ENCODE data around the gene PRDM16. TPM values are rescaled to one million over a fixed set of nuclear protein-coding genes. Genes with fewer than 3 reads are reported as not detected.

The PRDM16 gene
- total and polyA plus RNA-seq, 2 of the 13 experiments (the other 11 are each of a cell fraction or from before 2014, with no cell fraction given), result 0.15 to 0.81 TPM

DNA sequence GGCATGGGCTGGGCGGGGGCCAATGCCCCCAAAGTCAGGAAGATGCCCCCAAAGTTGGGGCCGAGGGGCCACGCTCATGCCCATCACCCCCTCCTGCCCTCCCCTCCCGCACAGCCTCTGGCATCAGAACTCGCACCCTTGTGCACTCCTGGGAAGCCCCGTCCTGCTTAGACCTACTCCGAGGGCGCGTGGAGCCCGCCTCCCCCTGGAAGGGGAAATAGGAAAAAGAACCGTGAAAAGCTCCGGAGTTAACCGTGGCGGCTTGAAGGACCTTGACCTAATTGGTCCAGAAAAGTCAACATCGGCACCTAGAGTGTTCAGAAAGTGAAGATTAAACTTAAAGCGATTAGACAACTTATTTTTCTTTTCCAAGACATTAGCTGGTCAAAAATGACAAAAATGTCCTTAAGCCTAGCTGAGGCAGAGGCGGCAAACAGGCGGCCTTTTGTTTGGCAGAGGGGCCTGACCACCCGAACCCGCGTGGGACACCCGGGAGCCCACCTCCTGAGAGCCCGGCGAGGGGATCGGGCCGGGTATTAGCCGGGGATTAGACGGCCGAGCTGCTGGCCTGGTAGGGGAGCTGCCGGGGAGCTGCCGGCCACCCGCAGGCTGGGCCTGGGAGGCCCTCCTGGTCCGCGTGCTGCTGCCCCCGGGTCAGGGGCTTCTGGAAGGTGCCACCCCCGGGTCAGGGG, 65.5 kb downstream of the PRDM16 start (continued):
- TF ChIP-seq, protein P1, sequence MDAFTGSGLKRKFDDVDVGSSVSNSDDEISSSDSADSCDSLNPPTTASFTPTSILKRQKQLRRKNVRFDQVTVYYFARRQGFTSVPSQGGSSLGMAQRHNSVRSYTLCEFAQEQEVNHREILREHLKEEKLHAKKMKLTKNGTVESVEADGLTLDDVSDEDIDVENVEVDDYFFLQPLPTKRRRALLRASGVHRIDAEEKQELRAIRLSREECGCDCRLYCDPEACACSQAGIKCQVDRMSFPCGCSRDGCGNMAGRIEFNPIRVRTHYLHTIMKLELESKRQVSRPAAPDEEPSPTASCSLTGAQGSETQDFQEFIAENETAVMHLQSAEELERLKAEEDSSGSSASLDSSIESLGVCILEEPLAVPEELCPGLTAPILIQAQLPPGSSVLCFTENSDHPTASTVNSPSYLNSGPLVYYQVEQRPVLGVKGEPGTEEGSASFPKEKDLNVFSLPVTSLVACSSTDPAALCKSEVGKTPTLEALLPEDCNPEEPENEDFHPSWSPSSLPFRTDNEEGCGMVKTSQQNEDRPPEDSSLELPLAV (CRISPR knock-in tag; conservative IDR thresholded peaks at IDR 0.05; ENCODE audit: low read depth), result no peak
- TF ChIP-seq FOXA3 (CRISPR knock-in tag; IDR thresholded peaks at IDR 0.05), result 0 out of 2 replicates have a peak, but pooled peaks have one; percentile 36
- TF ChIP-seq TBX2 (CRISPR knock-in tag; IDR thresholded peaks at IDR 0.05; ENCODE audit: borderline replicate concordance), result 0 out of 2 replicates have a peak, but pooled peaks have one; percentile 6
- TF ChIP-seq ZNF101 (CRISPR knock-in tag; IDR thresholded peaks at IDR 0.05; ENCODE audit: borderline replicate concordance, low read depth), result no peak
- TF ChIP-seq, protein P2, sequence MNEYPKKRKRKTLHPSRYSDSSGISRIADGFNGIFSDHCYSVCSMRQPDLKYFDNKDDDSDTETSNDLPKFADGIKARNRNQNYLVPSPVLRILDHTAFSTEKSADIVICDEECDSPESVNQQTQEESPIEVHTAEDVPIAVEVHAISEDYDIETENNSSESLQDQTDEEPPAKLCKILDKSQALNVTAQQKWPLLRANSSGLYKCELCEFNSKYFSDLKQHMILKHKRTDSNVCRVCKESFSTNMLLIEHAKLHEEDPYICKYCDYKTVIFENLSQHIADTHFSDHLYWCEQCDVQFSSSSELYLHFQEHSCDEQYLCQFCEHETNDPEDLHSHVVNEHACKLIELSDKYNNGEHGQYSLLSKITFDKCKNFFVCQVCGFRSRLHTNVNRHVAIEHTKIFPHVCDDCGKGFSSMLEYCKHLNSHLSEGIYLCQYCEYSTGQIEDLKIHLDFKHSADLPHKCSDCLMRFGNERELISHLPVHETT (CRISPR knock-in tag; conservative IDR thresholded peaks at IDR 0.05), result 0 out of 2 replicates have a peak, but pooled peaks have one; percentile 28
- no peak for TF ChIP-seq MATR3 (CRISPR knock-in tag; IDR thresholded peaks at IDR 0.05)
- TF ChIP-seq, protein P3, sequence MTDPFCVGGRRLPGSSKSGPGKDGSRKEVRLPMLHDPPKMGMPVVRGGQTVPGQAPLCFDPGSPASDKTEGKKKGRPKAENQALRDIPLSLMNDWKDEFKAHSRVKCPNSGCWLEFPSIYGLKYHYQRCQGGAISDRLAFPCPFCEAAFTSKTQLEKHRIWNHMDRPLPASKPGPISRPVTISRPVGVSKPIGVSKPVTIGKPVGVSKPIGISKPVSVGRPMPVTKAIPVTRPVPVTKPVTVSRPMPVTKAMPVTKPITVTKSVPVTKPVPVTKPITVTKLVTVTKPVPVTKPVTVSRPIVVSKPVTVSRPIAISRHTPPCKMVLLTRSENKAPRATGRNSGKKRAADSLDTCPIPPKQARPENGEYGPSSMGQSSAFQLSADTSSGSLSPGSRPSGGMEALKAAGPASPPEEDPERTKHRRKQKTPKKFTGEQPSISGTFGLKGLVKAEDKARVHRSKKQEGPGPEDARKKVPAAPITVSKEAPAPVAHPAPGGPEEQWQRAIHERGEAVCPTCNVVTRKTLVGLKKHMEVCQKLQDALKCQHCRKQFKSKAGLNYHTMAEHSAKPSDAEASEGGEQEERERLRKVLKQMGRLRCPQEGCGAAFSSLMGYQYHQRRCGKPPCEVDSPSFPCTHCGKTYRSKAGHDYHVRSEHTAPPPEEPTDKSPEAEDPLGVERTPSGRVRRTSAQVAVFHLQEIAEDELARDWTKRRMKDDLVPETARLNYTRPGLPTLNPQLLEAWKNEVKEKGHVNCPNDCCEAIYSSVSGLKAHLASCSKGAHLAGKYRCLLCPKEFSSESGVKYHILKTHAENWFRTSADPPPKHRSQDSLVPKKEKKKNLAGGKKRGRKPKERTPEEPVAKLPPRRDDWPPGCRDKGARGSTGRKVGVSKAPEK (CRISPR knock-in tag; IDR thresholded peaks at IDR 0.05; ENCODE audit: borderline replicate concordance), result no peak
- TF ChIP-seq, protein P4, sequence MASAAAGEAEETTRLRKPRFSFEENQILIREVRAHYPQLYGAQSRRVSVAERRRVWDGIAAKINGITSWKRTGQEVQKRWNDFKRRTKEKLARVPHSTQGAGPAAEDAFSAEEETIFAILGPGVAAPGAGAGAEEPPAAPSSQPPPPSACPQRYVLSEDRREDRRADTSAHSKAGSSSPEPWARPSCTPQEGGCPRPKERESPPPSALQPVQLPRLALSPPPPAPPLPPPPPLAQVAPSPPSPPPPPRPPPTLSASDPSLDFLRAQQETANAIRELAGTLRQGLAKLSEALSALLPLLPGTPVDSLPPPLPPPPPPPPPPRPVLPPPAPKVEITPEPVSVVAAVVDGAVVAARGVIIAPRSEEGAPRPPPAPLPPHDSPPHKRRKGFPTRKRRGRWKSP (CRISPR knock-in tag; IDR thresholded peaks at IDR 0.05), result no peak
- TF ChIP-seq, protein P5, sequence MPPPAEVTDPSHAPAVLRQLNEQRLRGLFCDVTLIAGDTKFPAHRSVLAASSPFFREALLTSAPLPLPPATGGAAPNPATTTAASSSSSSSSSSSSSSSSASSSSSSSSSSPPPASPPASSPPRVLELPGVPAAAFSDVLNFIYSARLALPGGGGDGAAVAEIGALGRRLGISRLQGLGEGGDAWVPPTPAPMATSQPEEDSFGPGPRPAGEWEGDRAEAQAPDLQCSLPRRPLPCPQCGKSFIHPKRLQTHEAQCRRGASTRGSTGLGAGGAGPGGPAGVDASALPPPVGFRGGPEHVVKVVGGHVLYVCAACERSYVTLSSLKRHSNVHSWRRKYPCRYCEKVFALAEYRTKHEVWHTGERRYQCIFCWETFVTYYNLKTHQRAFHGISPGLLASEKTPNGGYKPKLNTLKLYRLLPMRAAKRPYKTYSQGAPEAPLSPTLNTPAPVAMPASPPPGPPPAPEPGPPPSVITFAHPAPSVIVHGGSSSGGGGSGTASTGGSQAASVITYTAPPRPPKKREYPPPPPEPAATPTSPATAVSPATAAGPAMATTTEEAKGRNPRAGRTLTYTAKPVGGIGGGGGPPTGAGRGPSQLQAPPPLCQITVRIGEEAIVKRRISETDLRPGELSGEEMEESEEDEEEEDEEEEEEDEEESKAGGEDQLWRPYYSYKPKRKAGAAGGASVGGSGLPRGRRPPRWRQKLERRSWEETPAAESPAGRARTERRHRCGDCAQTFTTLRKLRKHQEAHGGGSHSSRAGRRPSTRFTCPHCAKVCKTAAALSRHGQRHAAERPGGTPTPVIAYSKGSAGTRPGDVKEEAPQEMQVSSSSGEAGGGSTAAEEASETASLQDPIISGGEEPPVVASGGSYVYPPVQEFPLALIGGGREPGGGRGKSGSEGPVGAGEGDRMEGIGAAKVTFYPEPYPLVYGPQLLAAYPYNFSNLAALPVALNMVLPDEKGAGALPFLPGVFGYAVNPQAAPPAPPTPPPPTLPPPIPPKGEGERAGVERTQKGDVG (CRISPR knock-in tag; IDR thresholded peaks at IDR 0.05; ENCODE audit: borderline replicate concordance), result 0 out of 2 replicates have a peak, but pooled peaks have one; percentile 13
- no peak for TF ChIP-seq ZNF569 (CRISPR knock-in tag; IDR thresholded peaks at IDR 0.05; ENCODE audit: borderline replicate concordance)
- 0 out of 2 replicates have a peak, but pooled peaks have one; percentile 20 for TF ChIP-seq HDAC1 (CRISPR knock-in tag; IDR thresholded peaks at IDR 0.05)
- TF ChIP-seq ZFP1 (CRISPR knock-in tag; IDR thresholded peaks at IDR 0.05), result no peak
